ENCODE measurements around the gene TMEFF2.

The TMEFF2 gene

DNA sequence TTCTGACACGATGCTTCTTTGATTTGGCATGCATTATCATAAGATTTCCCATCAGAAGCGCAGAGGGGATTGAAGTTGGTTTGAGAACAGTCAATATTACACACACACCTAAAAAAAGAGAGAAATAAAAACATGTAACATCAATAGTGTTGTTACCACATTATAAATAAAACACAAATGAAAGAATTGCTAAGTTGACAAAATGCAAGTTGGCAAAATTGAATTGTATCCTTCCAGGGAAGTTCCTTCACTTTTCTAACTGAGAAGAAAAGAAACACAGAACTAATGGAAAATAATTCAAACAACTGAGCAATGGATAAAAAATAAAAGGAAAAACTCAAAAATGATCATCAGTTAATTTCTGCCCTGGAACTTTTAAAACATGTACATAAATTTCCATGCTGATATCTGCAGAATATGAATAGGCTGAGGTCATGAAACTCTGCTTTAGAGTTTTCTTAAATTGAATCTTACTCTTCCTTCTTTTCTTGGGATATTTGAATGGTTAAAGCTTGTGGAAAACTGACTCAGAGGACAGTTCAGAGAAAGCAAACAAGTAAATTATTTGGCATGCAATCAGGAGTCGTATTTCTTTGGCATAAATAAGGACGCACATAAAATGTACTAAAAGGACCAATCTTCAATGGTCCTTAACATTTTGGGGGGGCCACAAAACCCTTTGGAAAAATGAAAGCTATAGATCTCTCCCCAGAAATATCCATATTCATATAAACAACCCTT, 195.5 kb downstream of the TMEFF2 start:
- TF ChIP-seq ZFP3 (tag by site-specific recombination; IDR thresholded peaks at IDR 0.05; ENCODE audit: low read depth) (no peak), ZXDB (tag by site-specific recombination; IDR thresholded peaks at IDR 0.05) (no peak), SP3 (tag by site-specific recombination; IDR thresholded peaks at IDR 0.05) (no peak), ZNF292 (tag by site-specific recombination; IDR thresholded peaks at IDR 0.05; ENCODE audit: borderline replicate concordance, low read depth) (no peak), ZSCAN4 (tag by site-specific recombination; IDR thresholded peaks at IDR 0.05) (no peak), ZNF645 (tag by site-specific recombination; IDR thresholded peaks at IDR 0.05) (no peak), ZNF585B (tag by site-specific recombination; IDR thresholded peaks at IDR 0.05) (no peak), ZNF132 (tag by site-specific recombination; IDR thresholded peaks at IDR 0.05; ENCODE audit: borderline replicate concordance) (no peak), ZNF10 (tag by site-specific recombination; IDR thresholded peaks at IDR 0.05) (no peak)
- Histone ChIP-seq H3K4me3 (ENCODE audit: low read depth, low read length) (no peak overlapping the region), H3K27ac (ENCODE audit: extremely low read depth, low read depth, low read length) (no peak overlapping the region), H3K4me1 (ENCODE audit: control insufficient read depth, insufficient read depth, low read length) (no peaks in the 10 kb centered on the region), H3K9me3 (ENCODE audit: control insufficient read depth, insufficient read depth, low read depth, low read length) (no peaks in the 10 kb centered on the region), H3K36me3 (ENCODE audit: control insufficient read depth in 2 of 2, insufficient read depth in 1 of 2, low read length in 2 of 2) (no peaks in the 10 kb centered on the region)
- ChIA-PET CTCF (interaction anchor here (0.6 kb wide), 1 partner anchor 276 kb away, joined by 4 read pairs; no protein-coding TSS in a partner anchor), POLR2A (no interaction called here)

DNA sequence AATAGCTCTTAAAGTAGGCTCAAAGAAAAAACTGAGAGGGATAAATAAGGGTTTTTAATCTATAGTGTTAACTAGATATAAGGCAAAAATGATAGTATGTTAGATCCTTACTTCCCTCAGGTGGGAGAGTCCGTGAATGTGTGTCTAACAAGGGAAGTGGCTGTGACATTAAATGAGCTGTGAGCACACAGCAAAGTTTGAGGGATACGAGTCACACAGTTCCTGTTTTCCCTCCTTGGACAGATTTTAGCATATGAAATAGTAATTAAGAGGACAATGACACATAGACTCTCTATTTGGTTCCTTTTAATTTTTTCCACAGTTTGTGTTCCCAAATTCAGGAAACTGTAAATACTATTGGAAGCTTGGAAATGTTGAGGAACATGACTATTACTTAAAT, 199.4 kb downstream of the TMEFF2 start:
- ChIA-PET POLR2A (no interaction called here), CTCF (interaction anchor here (0.5 to 0.6 kb wide), 2 partner anchors 152 to 379 kb away, joined by 3 to 4 read pairs; no protein-coding TSS in a partner anchor)
- TF ChIP-seq, protein P1, sequence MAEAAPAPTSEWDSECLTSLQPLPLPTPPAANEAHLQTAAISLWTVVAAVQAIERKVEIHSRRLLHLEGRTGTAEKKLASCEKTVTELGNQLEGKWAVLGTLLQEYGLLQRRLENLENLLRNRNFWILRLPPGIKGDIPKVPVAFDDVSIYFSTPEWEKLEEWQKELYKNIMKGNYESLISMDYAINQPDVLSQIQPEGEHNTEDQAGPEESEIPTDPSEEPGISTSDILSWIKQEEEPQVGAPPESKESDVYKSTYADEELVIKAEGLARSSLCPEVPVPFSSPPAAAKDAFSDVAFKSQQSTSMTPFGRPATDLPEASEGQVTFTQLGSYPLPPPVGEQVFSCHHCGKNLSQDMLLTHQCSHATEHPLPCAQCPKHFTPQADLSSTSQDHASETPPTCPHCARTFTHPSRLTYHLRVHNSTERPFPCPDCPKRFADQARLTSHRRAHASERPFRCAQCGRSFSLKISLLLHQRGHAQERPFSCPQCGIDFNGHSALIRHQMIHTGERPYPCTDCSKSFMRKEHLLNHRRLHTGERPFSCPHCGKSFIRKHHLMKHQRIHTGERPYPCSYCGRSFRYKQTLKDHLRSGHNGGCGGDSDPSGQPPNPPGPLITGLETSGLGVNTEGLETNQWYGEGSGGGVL (tag by site-specific recombination; IDR thresholded peaks at IDR 0.05): no peak
- no peak for TF ChIP-seq ZNF16 (tag by site-specific recombination; IDR thresholded peaks at IDR 0.05; ENCODE audit: low read depth)
- TF ChIP-seq ZNF426 (tag by site-specific recombination; IDR thresholded peaks at IDR 0.05): no peak
- no peak for TF ChIP-seq ZNF239 (tag by site-specific recombination; IDR thresholded peaks at IDR 0.05)
- TF ChIP-seq ZNF19 (tag by site-specific recombination; IDR thresholded peaks at IDR 0.05; ENCODE audit: low read depth): no peak
- TF ChIP-seq TRIM28 (IDR thresholded peaks at IDR 0.05; ENCODE audit: borderline replicate concordance, low read length): no peak
- TF ChIP-seq ZSCAN18 (tag by site-specific recombination; IDR thresholded peaks at IDR 0.05): no peak
- TF ChIP-seq, protein P2, sequence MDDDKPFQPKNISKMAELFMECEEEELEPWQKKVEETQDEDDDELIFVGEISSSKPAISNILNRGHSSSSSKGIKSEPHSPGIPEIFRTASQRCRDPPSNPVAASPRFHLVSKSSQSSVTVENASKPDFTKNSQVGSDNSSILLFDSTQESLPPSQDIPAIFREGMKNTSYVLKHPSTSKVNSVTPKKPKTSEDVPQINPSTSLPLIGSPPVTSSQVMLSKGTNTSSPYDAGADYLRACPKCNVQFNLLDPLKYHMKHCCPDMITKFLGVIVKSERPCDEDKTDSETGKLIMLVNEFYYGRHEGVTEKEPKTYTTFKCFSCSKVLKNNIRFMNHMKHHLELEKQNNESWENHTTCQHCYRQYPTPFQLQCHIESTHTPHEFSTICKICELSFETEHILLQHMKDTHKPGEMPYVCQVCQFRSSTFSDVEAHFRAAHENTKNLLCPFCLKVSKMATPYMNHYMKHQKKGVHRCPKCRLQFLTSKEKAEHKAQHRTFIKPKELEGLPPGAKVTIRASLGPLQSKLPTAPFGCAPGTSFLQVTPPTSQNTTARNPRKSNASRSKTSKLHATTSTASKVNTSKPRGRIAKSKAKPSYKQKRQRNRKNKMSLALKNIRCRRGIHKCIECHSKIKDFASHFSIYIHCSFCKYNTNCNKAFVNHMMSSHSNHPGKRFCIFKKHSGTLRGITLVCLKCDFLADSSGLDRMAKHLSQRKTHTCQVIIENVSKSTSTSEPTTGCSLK (tag by site-specific recombination; IDR thresholded peaks at IDR 0.05): no peak
- no peak for TF ChIP-seq ZNF394 (tag by site-specific recombination; IDR thresholded peaks at IDR 0.05; ENCODE audit: borderline replicate concordance)
- TF ChIP-seq WT1 (tag by site-specific recombination; IDR thresholded peaks at IDR 0.05): no peak
- no peak for TF ChIP-seq KLF9 (tag by site-specific recombination; IDR thresholded peaks at IDR 0.05; ENCODE audit: low read depth)
- no peak for TF ChIP-seq ZNF701 (tag by site-specific recombination; IDR thresholded peaks at IDR 0.05)
- TF ChIP-seq, protein P3, sequence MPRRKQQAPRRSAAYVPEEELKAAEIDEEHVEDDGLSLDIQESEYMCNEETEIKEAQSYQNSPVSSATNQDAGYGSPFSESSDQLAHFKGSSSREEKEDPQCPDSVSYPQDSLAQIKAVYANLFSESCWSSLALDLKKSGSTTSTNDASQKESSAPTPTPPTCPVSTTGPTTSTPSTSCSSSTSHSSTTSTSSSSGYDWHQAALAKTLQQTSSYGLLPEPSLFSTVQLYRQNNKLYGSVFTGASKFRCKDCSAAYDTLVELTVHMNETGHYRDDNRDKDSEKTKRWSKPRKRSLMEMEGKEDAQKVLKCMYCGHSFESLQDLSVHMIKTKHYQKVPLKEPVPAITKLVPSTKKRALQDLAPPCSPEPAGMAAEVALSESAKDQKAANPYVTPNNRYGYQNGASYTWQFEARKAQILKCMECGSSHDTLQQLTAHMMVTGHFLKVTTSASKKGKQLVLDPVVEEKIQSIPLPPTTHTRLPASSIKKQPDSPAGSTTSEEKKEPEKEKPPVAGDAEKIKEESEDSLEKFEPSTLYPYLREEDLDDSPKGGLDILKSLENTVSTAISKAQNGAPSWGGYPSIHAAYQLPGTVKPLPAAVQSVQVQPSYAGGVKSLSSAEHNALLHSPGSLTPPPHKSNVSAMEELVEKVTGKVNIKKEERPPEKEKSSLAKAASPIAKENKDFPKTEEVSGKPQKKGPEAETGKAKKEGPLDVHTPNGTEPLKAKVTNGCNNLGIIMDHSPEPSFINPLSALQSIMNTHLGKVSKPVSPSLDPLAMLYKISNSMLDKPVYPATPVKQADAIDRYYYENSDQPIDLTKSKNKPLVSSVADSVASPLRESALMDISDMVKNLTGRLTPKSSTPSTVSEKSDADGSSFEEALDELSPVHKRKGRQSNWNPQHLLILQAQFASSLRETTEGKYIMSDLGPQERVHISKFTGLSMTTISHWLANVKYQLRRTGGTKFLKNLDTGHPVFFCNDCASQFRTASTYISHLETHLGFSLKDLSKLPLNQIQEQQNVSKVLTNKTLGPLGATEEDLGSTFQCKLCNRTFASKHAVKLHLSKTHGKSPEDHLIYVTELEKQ (tag by site-specific recombination; IDR thresholded peaks at IDR 0.05; ENCODE audit: borderline replicate concordance): no peak

More for the DNA sequence above, 199.4 kb downstream of the TMEFF2 start:
- Histone ChIP-seq H3K4me1 (ENCODE audit: control insufficient read depth, insufficient read depth, low read length) (no peaks in the 10 kb centered on the region), H3K9me3 (ENCODE audit: control insufficient read depth, insufficient read depth, low read depth, low read length) (no peaks in the 10 kb centered on the region), H3K4me3 (ENCODE audit: low read depth, low read length) (no peak overlapping the region), H3K36me3 (ENCODE audit: control insufficient read depth in 2 of 2, insufficient read depth in 1 of 2, low read length in 2 of 2) (no peaks in the 10 kb centered on the region), H3K27ac (ENCODE audit: extremely low read depth, low read depth, low read length) (no peak overlapping the region)

Measured in HEK293 (cell line).